ENCODE measurements around the gene HLA-A.
"Not testable (repeated sequence)": the region's sequence is repeated elsewhere in the genome, so short reads cannot be mapped to it uniquely, and the experiment has no call there.

Gene HLA-A

DNA sequence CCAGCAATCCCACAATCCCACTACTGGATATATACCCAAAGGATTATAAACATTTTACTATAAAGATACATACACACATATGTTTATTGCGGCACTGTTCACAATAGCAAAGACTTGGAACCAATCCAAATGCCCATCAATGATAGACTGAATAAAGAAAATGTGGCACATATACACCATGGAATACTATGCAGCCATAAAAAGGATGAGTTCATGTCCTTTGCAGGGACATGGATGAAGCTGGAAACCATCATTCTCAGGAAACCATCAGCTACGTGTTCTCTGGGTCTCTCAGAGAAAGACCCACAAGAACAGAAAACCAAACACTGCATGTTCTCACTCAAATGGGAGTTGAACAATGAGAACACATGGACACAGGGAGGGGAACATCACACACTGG, 21.4 kb downstream of the HLA-A start:
- not testable (repeated sequence) for DNase-seq

- no peak for DNase-seq
Observed at GRCh38 chr6:29964518-29964886, 22.2 kb downstream of the HLA-A start.

DNA sequence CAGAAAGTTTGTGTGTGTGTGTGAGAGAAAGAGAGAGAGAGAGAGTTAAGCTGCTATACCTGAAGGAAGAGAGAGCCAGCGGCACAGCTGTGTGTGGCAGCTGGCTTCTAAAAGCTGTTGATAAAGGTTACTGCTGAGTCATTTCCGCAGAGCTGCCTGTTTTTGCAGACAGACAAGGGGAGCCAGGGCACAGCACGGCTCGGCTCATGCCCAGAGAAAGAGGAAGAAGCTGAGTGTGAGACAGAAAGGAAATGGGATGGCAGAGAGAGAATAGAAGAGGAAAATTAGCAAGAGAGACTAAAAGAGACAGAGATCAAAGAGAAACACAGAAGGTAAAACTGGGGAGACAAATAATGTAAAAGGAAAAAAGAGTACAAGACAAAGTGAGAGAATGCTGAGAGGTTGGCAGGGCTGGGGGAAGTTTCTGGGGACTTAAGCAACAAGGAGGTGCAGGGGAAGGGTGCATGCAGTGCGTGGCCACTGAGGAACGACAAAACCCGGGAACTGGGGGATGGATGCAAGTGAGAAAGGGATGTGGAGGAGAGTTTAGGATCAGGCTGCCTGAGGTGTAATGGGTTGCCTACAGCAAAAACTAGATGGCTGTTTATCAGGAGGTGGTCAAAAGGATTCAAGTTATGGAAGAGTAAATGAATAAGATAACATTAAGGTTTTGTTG, 22.7 kb downstream of the HLA-A start:
- peak; percentile 82 for DNase-seq

DNA sequence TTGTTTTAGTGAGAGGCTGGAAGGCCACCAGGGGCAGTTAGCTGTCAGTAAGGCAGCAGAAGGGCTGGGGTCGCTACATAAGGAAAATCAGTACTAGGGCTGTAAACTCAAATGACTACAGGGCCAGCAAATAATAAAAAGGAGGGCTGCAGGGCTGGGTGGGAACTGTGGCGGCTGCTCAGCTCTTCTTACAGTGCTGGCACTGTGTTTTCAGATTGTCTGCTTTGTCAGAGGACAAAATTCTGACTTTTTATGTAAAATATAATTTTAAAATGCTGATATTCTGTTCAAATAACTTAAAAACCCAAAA, 23.2 kb downstream of the HLA-A start:
- no peak for DNase-seq

DNA sequence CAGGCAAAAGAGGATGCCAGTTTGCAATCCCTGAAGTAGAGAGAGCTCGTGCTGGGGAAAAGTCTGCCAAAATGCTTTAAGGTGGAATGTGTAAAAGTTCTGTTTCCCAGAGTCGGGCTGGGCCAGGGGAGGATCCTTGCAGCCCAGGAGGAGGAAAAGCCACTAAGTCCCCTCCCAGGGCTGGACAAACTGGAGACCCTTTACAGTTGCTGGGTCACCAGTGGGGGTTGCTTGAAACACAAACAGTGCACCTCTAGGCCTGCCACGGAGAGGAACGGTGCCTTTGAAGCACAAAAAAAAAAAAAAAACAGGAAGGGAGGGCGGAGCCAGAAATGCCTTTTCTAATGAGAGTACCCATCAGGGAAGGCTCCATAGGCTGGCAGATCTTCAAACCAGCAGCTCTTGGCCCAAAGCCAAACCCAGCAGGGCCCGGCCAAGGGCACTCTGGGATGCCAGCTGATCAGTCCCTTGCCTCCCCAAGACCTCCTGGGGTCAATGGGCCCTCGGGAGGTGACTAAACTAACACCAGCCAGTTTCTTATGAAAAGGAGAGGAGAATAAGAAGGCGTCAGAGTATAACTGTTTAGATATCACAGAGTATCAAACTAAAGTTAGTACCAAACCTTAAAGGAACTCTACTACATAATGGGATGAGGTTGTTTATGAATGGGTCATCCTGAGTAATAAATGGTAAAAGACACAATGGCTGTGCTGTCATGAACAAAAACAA, 23.7 kb downstream of the HLA-A start:
- DNase-seq = no peak

DNA sequence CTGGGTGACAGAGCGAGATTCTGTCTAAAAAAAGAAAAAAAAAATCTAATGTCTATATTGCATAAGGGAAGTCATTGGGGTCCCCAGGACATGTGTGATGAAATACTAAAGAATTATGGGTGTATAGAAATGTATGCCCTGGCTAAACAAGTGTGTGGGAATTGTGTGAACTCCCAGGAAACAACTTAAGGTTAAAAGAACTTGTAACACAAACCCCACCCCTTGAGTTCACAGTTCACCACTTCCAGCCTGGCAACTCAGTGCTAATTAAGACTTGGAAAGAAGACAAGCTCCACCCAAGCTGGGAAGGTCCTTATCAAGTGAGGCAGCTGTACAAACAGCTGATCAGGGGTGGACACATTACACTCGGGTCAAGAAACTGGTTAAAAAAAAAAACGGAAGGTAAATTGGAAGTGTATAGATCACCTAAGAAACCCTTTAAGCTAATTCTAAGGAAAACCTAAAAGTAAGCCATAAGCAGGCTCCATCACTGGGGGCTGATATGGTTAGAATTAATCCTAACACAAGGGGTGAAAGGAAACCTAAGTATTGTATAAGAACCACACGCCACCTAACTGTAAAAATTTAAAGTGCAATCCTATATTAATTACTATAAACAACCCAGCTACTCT, 25.2 kb downstream of the HLA-A start:
- DNase-seq = no peak

GRCh38 chr6:29968130-29968529, 25.8 kb downstream of the HLA-A start:
- DNase-seq = peak; percentile 47

- no peak for DNase-seq
Observed at GRCh38 chr6:29968905-29969304, 26.6 kb downstream of the HLA-A start.

DNA sequence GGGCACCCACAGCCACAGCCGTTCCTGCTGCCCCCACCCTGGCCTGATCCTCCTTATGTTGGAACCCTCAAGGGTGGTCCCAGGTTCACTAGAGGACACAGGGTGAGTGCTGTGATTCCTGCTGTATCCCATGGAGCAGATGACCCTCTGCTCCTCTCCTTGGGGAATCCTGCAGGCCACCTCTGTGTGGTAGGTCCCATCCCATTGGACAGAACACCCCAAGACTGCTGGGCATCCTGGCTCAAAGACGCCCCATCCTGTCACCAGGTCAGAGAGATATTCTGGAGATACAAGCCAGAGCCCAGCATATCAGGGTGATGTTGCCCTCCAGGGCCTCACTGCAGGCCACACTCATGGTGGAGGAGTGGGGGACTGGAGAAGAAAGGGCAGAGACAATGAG, 28.4 kb downstream of the HLA-A start:
- DNase-seq = no peak

- DNase-seq = no peak
Observed at GRCh38 chr6:29974901-29975560, 32.7 kb downstream of the HLA-A start.

- no peak for DNase-seq
Observed at GRCh38 chr6:29975561-29975907, 33.2 kb downstream of the HLA-A start.

- DNase-seq = no peak
Observed at GRCh38 chr6:29976253-29976587, 33.9 kb downstream of the HLA-A start.

DNA sequence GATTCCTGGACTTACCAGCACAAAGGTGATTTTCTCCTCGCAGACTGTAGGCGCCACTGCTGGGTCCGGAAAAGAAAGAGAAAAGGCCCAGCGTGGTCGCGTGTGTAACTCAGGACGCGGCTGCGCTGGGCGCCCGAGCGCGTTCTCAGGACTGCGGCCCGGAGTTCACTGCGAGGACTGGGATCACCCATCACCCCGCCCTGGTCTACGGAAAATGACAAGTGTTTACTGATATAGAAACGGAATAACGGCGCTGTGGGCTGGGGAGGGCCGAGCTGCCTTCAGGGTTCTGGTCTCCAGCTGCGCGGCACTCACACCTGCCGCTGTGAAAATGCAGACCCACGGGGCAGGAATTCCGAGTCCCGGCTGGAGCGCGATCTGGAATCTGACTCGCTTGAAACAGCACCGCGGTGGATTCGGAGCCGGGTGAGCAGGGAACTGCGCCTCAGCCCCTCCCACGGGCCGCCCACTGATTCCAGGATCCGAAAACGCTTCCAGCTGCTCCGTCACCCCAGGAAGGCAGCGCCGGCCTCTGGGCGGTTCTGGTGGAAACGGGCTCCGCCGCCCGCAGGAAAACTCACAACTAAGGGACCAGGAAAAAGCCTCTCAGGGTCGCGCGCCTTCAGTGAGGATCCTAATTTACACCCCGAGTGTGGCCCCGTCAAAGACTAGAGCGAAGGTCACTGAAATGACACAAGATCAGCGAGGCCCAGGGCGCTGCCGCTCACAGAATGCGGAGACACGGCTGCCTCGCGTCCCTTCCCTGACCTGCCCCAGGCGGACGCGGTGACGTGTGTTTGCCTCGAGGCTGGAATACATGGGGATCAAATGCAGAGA, 34.5 kb downstream of the HLA-A start:
- peak; percentile 57 for DNase-seq

DNA sequence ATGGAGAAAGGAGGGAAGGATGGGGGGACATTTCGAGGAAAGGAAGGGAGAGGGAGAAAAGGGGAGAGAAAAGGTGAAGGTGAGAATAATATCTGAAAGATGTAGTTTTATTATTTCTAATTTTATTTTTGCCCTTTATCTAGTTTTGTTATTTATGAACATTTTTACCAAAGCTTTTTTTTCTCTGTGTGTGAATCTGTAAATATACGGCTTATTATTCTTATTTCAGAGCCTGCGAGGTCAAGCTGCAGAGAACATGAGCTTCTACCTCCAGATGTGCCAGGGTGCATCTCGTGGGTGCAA, 35.0 kb downstream of the HLA-A start:
- no peak for DNase-seq

DNA sequence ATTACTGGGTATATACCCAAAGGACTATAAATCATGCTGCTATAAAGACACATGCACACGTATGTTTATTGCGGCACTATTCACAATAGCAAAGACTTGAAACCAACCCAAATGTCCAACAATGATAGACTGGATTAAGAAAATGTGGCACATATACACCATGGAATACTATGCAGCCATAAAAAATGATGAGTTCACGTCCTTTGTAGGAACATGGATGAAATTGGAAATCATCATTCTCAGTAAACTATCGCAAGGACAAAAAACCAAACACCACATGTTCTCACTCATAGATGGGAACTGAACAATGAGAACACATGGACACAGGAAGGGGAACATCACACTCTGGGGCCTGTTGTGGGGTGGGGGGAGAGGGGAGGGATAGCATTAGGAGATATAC, 37.7 kb downstream of the HLA-A start:
- DNase-seq = not testable (repeated sequence)

DNA sequence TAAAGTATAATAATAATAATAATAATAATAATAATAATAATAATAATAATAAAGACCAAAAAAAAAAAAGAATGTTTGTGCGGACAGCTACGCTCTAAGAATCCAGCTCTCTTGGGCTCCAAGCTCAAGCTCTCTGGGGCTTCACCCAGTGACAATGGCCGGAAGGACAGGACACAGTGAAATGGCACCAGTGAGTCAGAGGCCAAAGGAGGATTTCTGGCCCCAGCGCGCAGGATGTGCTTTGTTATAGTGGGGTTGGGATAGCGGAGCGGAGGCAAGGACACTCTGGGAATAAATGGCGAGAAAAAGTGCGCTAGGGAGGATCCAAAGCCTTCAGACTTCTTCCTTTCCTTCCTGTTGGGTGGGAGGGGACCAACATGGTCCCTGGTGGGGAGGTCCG, 38.2 kb downstream of the HLA-A start:
- no peak for DNase-seq

DNA sequence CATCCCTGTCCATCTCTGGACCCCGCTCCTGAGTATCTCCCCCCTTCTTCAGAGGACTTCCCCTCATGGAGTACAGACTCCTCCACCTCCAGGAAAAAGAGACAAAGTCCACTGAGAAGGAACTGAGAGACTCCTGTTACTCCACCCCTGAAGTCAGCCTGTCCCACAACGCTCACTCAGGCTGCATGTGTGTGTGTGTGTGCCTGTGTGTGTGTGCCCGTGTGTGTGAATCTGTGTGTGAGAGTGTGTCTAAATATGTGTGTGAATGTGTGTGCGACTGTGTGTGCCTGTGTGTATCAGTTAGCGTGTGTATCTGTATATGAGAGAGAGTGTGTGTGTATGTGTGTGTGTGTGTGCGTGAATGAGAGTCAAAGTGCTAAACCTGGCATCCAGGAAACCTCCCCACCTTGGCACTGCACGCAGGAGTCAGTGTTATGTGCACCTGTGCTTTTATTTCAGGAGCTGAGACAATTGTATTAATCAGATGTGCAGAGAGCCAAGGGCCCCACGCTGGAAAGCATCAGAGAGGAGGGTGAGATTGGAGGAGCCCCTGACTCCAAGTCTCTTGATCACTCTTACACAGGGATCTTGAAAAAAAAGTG, 39.0 kb downstream of the HLA-A start:
- DNase-seq = no peak

DNA sequence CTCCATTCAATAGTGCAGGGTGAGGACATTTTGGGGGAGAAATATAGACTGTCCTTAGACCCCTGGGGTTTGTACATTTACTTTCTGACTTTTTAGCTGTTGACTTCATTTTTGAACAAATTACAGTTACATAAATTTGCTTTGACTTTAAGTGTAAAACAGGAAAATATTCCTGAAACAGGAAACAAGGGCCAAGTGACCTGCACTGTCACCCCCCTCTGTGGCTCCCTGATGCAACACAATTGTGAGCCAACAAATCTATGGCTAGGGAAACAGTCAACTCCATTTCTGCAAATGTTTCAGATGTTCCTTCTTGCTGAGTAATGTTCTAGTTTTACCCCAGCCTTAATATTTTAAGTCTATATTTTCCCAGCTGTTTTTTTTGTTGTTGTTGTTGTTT, 39.8 kb downstream of the HLA-A start:
- no peak for DNase-seq

DNA sequence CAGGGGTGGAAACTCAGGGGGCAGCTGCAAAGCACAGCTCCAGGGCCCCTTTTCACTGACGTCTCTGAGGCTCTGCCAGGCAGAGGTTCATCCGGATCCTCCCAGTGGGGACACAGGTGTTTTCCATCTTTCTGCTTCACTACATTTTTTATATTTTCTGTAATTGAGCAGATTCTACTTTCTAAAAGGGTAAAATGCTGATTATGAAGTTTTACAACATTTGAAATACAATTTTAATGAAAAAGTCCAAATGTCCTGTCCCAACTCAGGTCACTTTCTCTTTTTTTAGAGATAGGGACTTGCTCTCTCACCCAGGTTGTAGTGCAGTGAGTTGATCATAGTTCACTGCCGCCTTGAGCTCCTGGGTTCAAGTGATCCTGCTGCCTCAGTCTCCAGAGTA, 41.9 kb downstream of the HLA-A start:
- DNase-seq = no peak

DNA sequence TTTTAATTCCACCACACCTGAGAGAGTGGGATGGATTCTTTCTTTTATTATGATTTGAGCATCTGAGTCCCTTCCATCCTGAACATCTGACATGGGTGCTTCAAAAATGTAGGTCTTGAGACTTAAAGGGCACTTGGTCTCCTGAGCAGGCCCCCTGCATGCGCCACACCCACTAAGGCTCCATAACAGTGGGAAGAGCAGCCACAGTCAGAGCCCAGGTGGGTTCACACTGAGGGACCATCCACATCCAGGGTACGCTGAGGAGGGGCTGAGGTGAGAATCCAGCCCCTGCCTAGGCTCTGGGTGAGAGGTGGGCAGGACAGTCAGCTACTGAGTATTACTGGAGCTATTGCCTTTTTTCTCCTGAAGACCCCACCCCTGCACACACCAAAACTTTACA, 42.7 kb downstream of the HLA-A start:
- DNase-seq = no peak

- no peak for DNase-seq
Observed at GRCh38 chr6:29986179-29986781, 43.9 kb downstream of the HLA-A start.

GRCh38 chr6:29989211-29989610, 46.9 kb downstream of the HLA-A start:
- DNase-seq = peak; percentile 22
